Left renal pelvis (tissue), 4 donors: Measurements from ENCODE around the gene ANAPC15. TPM values are rescaled to one million over a fixed set of nuclear protein-coding genes. Genes with fewer than 3 reads are reported as not detected.
"Not testable (repeated sequence)": the region's sequence is repeated elsewhere in the genome, so short reads cannot be mapped to it uniquely, and the experiment has no call there.

Experiments used
- DNase-seq, 4 donors: peaks; one replicate each; pipeline ENCODE4 v3.0.0-alpha.2; 2013; ENCODE audit warnings: low read depth in 4 of 4, low spot score in 3 of 4
- polyA plus RNA-seq, 4 donors: library from polyadenylated mRNA; unstranded; fragments of 120-200 nt; gene quantifications; one replicate each; pipeline ENCODE4 v1.2.1, GENCODE V29; 2013; ENCODE audit not compliant: insufficient read length in 4 of 4

ANAPC15 gene
- polyA plus RNA-seq, result 10 to 100 TPM; 30.0 to 53.0 (median 47.6) TPM

GRCh38 chr11:72112143-72112977 lies at the start of gene ANAPC15:
TSS of gene ANAPC15 (minus strand) at chr11:72112695. CDS start at chr11:72111276, 1,419 bp downstream.
- peak; percentile 99 to 100 (median 100) for DNase-seq

- DNase-seq, result no peak
Observed at GRCh38 chr11:72160319-72160718, 47.8 kb upstream of the ANAPC15 start.

GRCh38 chr11:72157131-72157530 lies 44.6 kb upstream of the ANAPC15 start:
- no peak for DNase-seq

DNA sequence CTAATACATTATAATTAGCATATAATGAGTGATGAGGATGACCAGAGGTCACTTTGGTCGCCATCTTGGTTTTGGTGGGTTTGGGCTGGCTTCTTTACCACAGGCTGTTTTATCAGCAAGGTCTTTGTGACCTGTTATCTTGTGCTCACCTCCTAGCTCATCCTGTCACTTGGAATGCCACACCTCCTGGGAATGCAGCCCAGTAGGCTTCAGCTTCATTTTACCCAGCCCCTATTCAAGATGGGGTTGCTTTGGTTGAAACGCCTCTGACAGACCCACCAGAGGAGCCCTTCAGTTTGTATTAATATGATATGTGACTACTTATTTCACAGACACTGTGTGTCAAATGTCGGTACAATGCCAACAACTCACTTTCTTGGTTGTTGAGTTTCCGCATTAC lies 43.3 kb upstream of the ANAPC15 start:
- DNase-seq, result no peak

- DNase-seq, result no peak
Observed at GRCh38 chr11:72154816-72155215, 42.3 kb upstream of the ANAPC15 start.

DNA sequence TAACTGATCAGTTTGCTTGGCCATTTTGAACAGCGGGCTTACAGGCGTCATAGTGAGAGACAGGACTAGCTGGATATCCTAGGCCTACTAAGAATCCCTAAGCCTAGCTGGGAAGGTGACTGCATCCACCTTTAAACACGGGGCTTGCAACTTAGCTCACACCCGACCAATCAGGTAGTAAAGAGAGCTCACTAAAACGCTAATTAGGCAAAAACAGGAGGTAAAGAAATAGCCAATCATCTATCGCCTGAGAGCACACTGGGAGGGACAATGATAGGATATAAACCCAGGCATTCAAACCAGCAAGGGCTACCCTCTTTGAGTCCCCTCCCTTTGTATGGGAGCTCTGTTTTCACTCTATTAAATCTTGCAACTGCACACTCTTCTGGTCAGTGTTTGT lies 41.4 kb upstream of the ANAPC15 start:
- DNase-seq, result not testable (repeated sequence)

DNA sequence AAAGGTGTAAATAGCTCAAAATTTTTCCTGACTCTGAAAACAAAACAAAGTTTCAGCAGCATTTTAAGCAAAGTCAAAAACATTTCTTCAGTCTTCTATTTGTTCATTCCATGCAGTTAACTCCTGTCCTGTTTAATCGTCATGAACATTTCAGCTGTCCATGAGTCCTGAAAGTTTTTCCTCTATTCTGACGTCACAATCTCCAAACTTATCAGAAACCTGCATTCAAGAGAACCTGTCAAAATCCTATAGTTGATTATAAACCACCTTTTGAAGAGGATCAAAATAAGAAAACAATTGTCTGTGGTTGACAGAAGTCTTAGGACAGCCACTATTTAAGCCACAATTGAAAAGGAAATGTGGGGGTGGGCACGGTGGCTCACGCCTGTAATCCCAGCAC lies 38.4 kb upstream of the ANAPC15 start:
- DNase-seq, result no peak

DNA sequence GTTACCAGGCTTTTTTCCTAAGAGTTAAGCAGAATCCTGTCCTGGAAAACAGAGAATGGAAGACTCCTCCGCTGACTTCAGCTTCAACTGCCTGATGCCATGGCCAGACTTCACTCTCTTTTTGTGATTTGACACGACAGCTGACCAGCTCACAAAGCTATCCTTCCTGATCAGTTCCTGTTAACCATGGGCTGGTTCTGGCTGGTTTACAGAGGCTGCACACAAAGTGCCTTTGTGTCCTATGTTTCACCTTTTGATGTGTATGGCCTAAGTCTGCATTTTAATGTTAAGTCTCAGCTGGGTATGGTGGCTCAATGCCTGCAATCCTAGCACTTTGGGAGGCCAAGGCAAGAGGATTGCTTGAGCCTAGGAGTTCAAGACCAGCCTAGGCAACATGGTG lies 34.1 kb upstream of the ANAPC15 start:
- no peak for DNase-seq

GRCh38 chr11:72144807-72145565 lies 32.5 kb upstream of the ANAPC15 start:
- no peak for DNase-seq

- not testable (repeated sequence) for DNase-seq
Observed at GRCh38 chr11:72142543-72142942, 30.0 kb upstream of the ANAPC15 start.

- not testable (repeated sequence) for DNase-seq
Observed at GRCh38 chr11:72142086-72142485, 29.6 kb upstream of the ANAPC15 start.

GRCh38 chr11:72141066-72141465 lies 28.6 kb upstream of the ANAPC15 start:
- no peak for DNase-seq

DNA sequence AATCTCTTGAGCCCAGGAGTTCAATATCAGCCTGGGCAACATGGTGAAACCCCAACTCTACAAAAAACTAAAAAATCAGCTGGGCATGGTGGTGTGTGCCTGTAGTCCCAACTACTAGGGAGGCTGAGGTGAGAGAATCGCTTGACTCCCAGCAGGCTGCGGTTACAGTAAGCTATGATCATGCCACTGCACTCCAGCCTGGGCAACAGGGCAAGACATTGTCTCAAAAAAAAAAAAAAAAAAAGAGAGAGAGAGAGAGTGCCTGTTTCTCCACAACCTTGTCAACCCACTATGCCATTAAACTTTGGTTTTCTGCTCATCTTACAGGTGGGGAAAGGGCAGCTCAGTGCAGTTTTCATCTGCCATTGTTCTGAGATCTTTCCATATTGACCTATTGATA lies 28.2 kb upstream of the ANAPC15 start:
- no peak for DNase-seq

- no peak for DNase-seq
Observed at GRCh38 chr11:72139500-72139899, 27.0 kb upstream of the ANAPC15 start.

DNA sequence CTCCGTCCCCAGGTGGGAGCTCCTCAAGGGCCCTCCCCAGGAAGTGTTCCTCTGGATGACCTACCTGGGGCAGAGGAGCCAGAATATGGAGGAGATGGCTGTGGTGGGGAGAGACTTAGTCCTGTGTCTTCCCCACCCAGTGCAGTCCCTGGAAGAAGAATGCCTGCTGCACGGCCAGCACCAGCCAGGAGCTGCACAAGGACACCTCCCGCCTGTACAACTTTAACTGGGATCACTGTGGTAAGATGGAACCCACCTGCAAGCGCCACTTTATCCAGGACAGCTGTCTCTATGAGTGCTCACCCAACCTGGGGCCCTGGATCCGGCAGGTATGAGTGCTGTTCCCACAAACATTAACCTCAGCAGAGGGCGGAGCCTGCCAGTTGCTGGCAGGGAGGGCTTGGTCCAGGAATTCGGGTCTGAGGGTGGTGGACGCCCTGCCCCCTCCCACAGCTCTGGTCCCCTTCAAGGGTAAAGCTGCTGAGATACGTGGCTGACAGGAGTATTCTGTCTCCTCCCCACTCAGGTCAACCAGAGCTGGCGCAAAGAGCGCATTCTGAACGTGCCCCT lies 26.4 kb upstream of the ANAPC15 start:
- DNase-seq, result no peak

DNA sequence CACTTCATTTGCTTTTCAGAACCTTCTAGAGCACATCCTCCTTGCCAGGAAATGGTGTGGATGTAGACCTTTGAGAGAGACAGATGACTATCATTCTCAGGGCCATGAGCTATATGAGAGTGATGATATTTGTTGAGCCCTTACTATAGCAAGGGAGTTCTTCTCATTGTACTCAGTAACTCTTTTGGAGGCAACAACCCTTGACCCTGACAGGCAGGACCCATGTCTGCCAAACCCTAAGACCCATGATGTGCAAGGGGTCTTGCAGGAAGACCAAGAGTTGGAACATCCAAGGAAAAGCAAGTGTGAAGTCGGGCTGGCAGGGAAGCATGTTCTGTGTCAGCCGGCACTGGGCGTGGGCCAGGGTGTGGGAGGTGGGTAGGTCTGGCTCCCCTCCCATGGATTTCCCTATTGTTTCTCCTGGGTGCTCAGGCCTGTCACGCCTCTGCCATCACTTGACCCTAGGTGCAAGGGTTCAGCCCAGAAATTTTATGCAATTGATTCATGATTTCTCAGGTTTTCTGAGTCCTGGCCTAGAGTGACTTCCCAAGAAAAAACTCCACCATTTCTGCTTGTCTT lies 24.3 kb upstream of the ANAPC15 start:
- DNase-seq, result no peak

GRCh38 chr11:72135891-72136683 lies 23.6 kb upstream of the ANAPC15 start:
- DNase-seq, result no peak

- DNase-seq, result not testable (repeated sequence)
Observed at GRCh38 chr11:72135473-72135872, 23.0 kb upstream of the ANAPC15 start, which contains the start of gene FOLR3. TSS of gene FOLR3 (plus strand) at chr11:72135725. CDS start at chr11:72135953, 228 bp downstream.

DNA sequence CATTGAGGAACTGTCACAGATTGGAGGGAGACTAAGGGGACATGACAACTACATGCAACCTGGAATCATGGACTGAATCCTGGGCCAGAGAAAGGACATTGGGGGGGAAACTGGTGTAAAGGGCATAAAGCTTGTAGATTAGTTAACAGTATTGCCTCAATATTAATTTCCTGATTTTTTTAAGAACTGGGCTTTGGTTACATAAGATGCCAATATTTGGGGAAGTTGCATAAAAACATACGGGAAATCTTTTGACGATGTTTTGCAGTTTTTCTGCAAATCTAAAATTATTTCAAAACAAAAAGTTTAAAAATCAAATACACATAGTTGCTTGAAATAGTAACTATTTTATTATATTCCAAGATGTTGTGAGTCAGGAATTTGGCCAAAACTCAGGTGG lies 20.2 kb upstream of the ANAPC15 start:
- DNase-seq, result no peak

DNA sequence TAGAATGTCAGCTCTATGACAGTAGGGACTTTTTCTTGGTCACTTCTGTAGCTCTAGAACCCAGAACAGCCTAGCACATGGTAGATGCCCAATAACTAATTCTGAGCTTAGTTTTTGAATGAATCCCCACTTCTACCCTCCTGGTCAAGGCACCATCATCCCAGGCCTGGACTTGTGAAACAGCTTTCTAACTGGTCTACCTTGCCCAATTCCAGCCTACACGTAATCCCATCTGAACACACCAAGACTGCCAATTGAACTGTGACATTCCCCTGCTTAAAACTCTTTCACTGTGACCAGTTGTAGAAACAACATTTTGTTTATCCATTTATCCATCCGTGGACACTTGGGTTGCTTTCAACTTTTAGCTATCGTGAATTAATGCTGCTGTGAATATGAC lies 16.9 kb upstream of the ANAPC15 start:
- DNase-seq, result no peak
